ENCODE data around the gene KCNK3.

DNA sequence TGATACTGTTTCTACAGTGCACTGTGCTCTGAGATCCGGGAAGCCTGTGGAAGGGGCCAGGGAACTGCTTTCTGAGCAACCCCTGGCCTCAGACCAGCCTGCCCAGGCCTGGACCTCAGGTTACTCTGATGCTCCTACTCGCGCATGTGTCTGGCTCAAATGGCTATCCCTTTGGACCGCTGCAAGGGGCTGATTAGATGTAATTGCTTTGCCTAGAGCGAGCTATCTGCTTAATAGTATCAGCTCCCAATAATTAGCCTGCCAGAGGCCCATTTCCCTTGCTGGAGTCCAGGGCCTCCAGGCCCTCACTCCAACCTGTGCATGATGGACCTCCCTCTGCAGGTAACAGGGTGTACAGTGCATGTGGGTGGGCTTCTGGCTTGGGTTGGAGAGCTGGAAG lies 7.2 kb upstream of the KCNK3 start:
- no peak for TF ChIP-seq CTCF (IDR thresholded peaks at IDR 0.05)
- TF ChIP-seq POLR2A (IDR thresholded peaks at IDR 0.05; ENCODE audit: low read depth) = no peak
